ENCODE data around the gene PHF23. TPM values are rescaled to one million over a fixed set of nuclear protein-coding genes. Genes with fewer than 3 reads are reported as not detected.

Gene PHF23
- total RNA-seq, 1 experiment from 2014 or later = 32.7 TPM

DNA sequence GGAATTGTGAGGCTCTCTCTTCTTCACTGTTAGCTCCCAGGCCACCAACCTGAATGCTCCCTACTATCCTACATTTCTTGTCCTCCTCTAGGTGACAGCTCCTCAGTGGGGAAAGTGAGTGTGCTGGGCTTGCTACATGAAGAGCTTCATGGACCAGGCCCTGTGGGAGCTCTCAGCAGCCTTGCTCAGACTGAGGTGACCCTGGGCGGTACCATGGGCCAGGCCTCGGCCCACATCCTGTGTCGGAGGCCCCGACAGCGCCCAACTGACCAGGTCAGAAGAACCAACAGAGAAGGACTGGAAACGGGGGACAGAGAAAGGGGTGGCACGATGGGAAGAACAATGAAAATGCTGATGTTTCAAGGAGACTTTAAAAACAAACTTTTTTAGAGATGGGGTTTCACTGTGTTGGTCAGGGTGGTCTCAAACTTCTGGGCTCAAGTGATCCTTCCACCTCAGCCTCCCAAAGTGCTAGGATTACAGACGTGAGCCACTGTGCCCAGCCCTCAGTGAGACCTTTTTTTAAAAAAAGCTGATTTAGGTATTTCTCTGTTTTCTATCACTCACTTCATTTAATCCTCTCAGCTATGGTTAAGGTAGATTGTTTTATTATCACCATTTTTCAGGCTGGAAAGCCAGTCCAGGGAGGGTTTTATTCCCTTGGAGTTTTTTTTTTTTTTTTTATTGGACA, 17.7 kb upstream of the PHF23 start:
- Histone ChIP-seq H3K9me3 (ENCODE audit: low read length) (no peaks in the 10 kb centered on the region), H3K4me2 (ENCODE audit: low read length) (no peak overlapping the region), H3F3A (ENCODE audit: low read length, unreplicated experiment) (no peaks in the 10 kb centered on the region), H3K9me2 (replicated peaks; ENCODE audit: low read length) (no peaks in the 10 kb centered on the region), H3K4me1 (ENCODE audit: insufficient read depth, low read length) (peaks cover 25% of the 10 kb centered on the region), H3K4me3 (ENCODE audit: low read length) (no peak overlapping the region), H3K79me2 (ENCODE audit: low read length) (peaks cover 65% of the 10 kb centered on the region), H3K27me3 (ENCODE audit: low read length) (no peaks in the 10 kb centered on the region), H3K9ac (ENCODE audit: low read length) (no peak overlapping the region), H3K27ac (ENCODE audit: low read length) (no peak overlapping the region), H2AFZ (ENCODE audit: low read length) (no peak overlapping the region), H3K36me3 (ENCODE audit: low read depth, low read length) (peaks cover 7% of the 10 kb centered on the region; the same call in 1 of the 2 replicates), H4K20me1 (ENCODE audit: low read length) (peaks cover 14% of the 10 kb centered on the region; the same call in 1 of the 2 replicates)
- no peak for DNase-seq
- TF ChIP-seq, protein P1, sequence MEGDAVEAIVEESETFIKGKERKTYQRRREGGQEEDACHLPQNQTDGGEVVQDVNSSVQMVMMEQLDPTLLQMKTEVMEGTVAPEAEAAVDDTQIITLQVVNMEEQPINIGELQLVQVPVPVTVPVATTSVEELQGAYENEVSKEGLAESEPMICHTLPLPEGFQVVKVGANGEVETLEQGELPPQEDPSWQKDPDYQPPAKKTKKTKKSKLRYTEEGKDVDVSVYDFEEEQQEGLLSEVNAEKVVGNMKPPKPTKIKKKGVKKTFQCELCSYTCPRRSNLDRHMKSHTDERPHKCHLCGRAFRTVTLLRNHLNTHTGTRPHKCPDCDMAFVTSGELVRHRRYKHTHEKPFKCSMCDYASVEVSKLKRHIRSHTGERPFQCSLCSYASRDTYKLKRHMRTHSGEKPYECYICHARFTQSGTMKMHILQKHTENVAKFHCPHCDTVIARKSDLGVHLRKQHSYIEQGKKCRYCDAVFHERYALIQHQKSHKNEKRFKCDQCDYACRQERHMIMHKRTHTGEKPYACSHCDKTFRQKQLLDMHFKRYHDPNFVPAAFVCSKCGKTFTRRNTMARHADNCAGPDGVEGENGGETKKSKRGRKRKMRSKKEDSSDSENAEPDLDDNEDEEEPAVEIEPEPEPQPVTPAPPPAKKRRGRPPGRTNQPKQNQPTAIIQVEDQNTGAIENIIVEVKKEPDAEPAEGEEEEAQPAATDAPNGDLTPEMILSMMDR (conservative IDR thresholded peaks at IDR 0.05; ENCODE audit: low read depth, low read length) = no peak
- no peak for TF ChIP-seq EZH2 (IDR thresholded peaks at IDR 0.05; ENCODE audit: low read length, unreplicated experiment)
- no peak for TF ChIP-seq EZH2phosphoT487 (IDR thresholded peaks at IDR 0.05; ENCODE audit: borderline replicate concordance, low read length)
- CTCF ChIA-PET = no interaction called here
- intact Hi-C loops (cut with micrococcal nuclease) = no loop called here
- POLR2A ChIA-PET (ENCODE audit: unreplicated experiment) = no interaction called here
- no TSS peak for BruUV-seq (replicated peaks)
- ATAC-seq = no peak

DNA sequence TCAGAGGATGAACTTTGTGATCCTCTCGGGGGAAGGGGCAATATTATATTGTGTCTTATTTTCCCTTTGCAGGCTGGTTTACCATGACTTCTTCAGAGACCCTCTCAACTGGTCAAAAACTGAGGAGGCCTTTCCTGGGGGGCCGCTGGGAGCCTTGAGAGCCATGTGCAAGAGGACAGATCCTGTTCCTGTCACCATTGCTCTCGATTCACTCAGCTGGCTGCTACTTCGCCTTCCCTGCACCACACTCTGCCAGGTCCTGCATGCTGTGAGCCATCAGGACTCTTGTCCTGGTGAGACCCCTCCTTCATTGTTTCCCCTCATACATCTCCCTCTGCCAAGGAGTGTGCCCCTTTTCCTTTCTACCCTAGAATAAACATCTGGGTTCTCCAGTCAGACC, 15.3 kb upstream of the PHF23 start:
- H3F3A ChIP-seq (ENCODE audit: low read length, unreplicated experiment) = no peaks in the 10 kb centered on the region
- 0 out of 2 replicates have a peak overlapping the region, but pooled peaks have one; percentile 92 for H3K4me3 ChIP-seq (ENCODE audit: low read length)
- ATAC-seq (no peak), DNase-seq (no peak)
- H3K9ac ChIP-seq (ENCODE audit: low read length) = no peak overlapping the region
- peaks cover 60% of the 10 kb centered on the region for H3K79me2 ChIP-seq (ENCODE audit: low read length)
- POLR2A ChIA-PET (ENCODE audit: unreplicated experiment) = no interaction called here
- BruUV-seq (replicated peaks) = no TSS peak
- 0 out of 2 replicates have a peak, but pooled peaks cover 2% of the 10 kb centered on the region for H4K20me1 ChIP-seq (ENCODE audit: low read length)
- no peak overlapping the region for H2AFZ ChIP-seq (ENCODE audit: low read length)
- no peaks in the 10 kb centered on the region for H3K27me3 ChIP-seq (ENCODE audit: low read length)
- no peak overlapping the region for H3K27ac ChIP-seq (ENCODE audit: low read length)
- TF ChIP-seq EZH2 (IDR thresholded peaks at IDR 0.05; ENCODE audit: low read length, unreplicated experiment) (no peak), EZH2phosphoT487 (IDR thresholded peaks at IDR 0.05; ENCODE audit: borderline replicate concordance, low read length) (no peak)
- TF ChIP-seq, protein P1 (conservative IDR thresholded peaks at IDR 0.05; ENCODE audit: low read depth, low read length) = no peak
- intact Hi-C loops (cut with micrococcal nuclease) = no loop called here
- H3K36me3 ChIP-seq (ENCODE audit: low read depth, low read length) = peaks cover 6% of the 10 kb centered on the region; the same call in 1 of the 2 replicates
- H3K9me3 ChIP-seq (ENCODE audit: low read length) = no peaks in the 10 kb centered on the region
- H3K9me2 ChIP-seq (replicated peaks; ENCODE audit: low read length) = no peaks in the 10 kb centered on the region
- peaks cover 27% of the 10 kb centered on the region for H3K4me1 ChIP-seq (ENCODE audit: insufficient read depth, low read length)
- H3K4me2 ChIP-seq (ENCODE audit: low read length) = peak overlapping the region; percentile 95; the same call in 1 of the 2 replicates
- CTCF ChIA-PET = no interaction called here

DNA sequence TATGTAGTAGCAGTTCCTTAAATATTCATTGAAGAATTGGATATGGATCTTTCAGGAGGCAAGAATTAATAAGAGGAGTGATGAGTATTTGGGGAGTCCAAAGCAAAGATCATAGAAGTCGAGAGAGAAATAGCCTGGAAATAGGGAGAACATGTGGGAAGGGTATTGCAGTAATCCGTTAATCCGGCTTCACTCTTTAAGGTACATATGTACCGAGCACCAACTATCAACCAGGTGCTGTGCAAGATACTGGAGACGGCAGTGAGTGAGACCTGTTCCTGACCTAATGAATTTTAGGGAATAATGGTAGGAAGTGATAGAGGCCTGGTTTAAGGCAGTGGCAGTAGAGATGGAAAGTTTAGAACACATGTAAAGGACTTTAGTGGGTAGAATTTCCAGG, 13.8 kb upstream of the PHF23 start:
- no peak for DNase-seq
- CTCF ChIA-PET = no interaction called here

More for the DNA sequence above, 13.8 kb upstream of the PHF23 start:
- intact Hi-C loops (cut with micrococcal nuclease) = loop anchor here (2.0 kb wide), 1 partner anchor 28 kb away; the partner anchor contains the start of gene SLC2A4
- ATAC-seq = no peak
- Histone ChIP-seq H3K36me3 (ENCODE audit: low read depth, low read length) (peaks cover 3% of the 10 kb centered on the region; the same call in 1 of the 2 replicates), H3K4me1 (ENCODE audit: insufficient read depth, low read length) (peaks cover 21% of the 10 kb centered on the region), H3K9ac (ENCODE audit: low read length) (peak overlapping the region; percentile 96), H3F3A (ENCODE audit: low read length, unreplicated experiment) (no peaks in the 10 kb centered on the region), H4K20me1 (ENCODE audit: low read length) (0 out of 2 replicates have a peak, but pooled peaks cover 5% of the 10 kb centered on the region), H3K4me3 (ENCODE audit: low read length) (peak overlapping the region; percentile 92), H3K4me2 (ENCODE audit: low read length) (peak overlapping the region; percentile 95), H3K27ac (ENCODE audit: low read length) (peak overlapping the region; percentile 96; the same call in 1 of the 2 replicates), H3K27me3 (ENCODE audit: low read length) (no peaks in the 10 kb centered on the region), H3K79me2 (ENCODE audit: low read length) (peaks cover 62% of the 10 kb centered on the region), H2AFZ (ENCODE audit: low read length) (no peak overlapping the region), H3K9me2 (replicated peaks; ENCODE audit: low read length) (no peaks in the 10 kb centered on the region), H3K9me3 (ENCODE audit: low read length) (no peaks in the 10 kb centered on the region)
- no peak for TF ChIP-seq EZH2phosphoT487 (IDR thresholded peaks at IDR 0.05; ENCODE audit: borderline replicate concordance, low read length)
- TF ChIP-seq, protein P1 (conservative IDR thresholded peaks at IDR 0.05; ENCODE audit: low read depth, low read length) = no peak
- no peak for TF ChIP-seq EZH2 (IDR thresholded peaks at IDR 0.05; ENCODE audit: low read length, unreplicated experiment)
- no TSS peak for BruUV-seq (replicated peaks)
- POLR2A ChIA-PET (ENCODE audit: unreplicated experiment) = no interaction called here
